Measurements from ENCODE around the gene ABCG4.

GRCh38 chr11:119100994-119101758, 47.7 kb upstream of the ABCG4 start:
- TF ChIP-seq EZH2 (IDR thresholded peaks at IDR 0.05; ENCODE audit: borderline replicate concordance, low read depth, low read length, poor library complexity, severe bottlenecking) (no peak), CTCF (conservative IDR thresholded peaks at IDR 0.05; ENCODE audit: low read depth, low read length) (no peak)
